Measurements from ENCODE around the gene PEA15.
A peak's percentile ranks its signal among the peaks of the same experiment; 100 is the strongest.

The PEA15 gene

GRCh38 chr1:160207771-160208556, 2.8 kb downstream of the PEA15 start:
- peaks cover 0 to 65% of the 10 kb centered on the region in 2 experiments for H3K36me3 ChIP-seq (ENCODE audit: control insufficient read depth in 2 of 2, insufficient read depth in 1 of 2, low read length in 2 of 2)
- no peak overlapping the region for H3K4me3 ChIP-seq (ENCODE audit: low read depth, low read length)
- CTCF ChIA-PET, result interaction anchor here (1.0 to 3.8 kb wide), 5 partner anchors 15 to 107 kb away, joined by 3 to 15 read pairs (median 12); no protein-coding TSS in a partner anchor
- POLR2A ChIA-PET, result interaction anchor here (0.8 to 0.9 kb wide), 3 partner anchors 10 to 11 kb away, joined by 3 read pairs; no protein-coding TSS in a partner anchor
- no peaks in the 10 kb centered on the region for H3K9me3 ChIP-seq (ENCODE audit: control insufficient read depth, insufficient read depth, low read depth, low read length)
- H3K27ac ChIP-seq (ENCODE audit: extremely low read depth, low read depth, low read length), result no peak overlapping the region
- 0 out of 2 replicates have a peak, but pooled peaks cover 2% of the 10 kb centered on the region for H3K4me1 ChIP-seq (ENCODE audit: control insufficient read depth, insufficient read depth, low read length)
- TF ChIP-seq ZNF623 (tag by site-specific recombination; IDR thresholded peaks at IDR 0.05) (no peak), ZNF292 (tag by site-specific recombination; IDR thresholded peaks at IDR 0.05; ENCODE audit: borderline replicate concordance, low read depth) (no peak), ZBTB10 (tag by site-specific recombination; IDR thresholded peaks at IDR 0.05) (no peak), ZNF280D (tag by site-specific recombination; IDR thresholded peaks at IDR 0.05) (no peak), ZSCAN18 (tag by site-specific recombination; IDR thresholded peaks at IDR 0.05) (no peak), WT1 (tag by site-specific recombination; IDR thresholded peaks at IDR 0.05) (no peak), ZNF664 (tag by site-specific recombination; IDR thresholded peaks at IDR 0.05) (no peak), SCRT1 (tag by site-specific recombination; IDR thresholded peaks at IDR 0.05; ENCODE audit: borderline replicate concordance) (no peak), ZNF239 (tag by site-specific recombination; IDR thresholded peaks at IDR 0.05) (no peak), BCL11B (tag by site-specific recombination; IDR thresholded peaks at IDR 0.05; ENCODE audit: low read depth) (no peak), SALL2 (tag by site-specific recombination; IDR thresholded peaks at IDR 0.05; ENCODE audit: borderline replicate concordance) (no peak), ZNF23 (tag by site-specific recombination; IDR thresholded peaks at IDR 0.05; ENCODE audit: borderline replicate concordance) (no peak), ZNF335 (tag by site-specific recombination; conservative IDR thresholded peaks at IDR 0.05) (0 out of 2 replicates have a peak, but pooled peaks have one; percentile 25), PRDM1 (tag by site-specific recombination; IDR thresholded peaks at IDR 0.05) (no peak), SCRT2 (tag by site-specific recombination; IDR thresholded peaks at IDR 0.05) (peak; percentile 76), ZNF558 (tag by site-specific recombination; IDR thresholded peaks at IDR 0.05) (no peak), GLIS2 (tag by site-specific recombination; IDR thresholded peaks at IDR 0.05) (no peak)
